Natural killer cell (primary cell): Measurements from ENCODE around the gene MSI2. TPM values are rescaled to one million over a fixed set of nuclear protein-coding genes. Genes with fewer than 3 reads are reported as not detected.
A peak's percentile ranks its signal among the peaks of the same experiment; 100 is the strongest.

ENCODE experiments used
- ATAC-seq, 3 donors: fragments of 150-1000 bp in 2 of 3; fragments of 200-7000 bp in 1 of 3; cut with Tn5 transposase; 1 replicate in 1 of 3; 2 replicates in 2 of 3; pipeline ENCODE4 v1.10.0; 2021; ENCODE audit warnings: mild to moderate bottlenecking in 2 of 3, moderate library complexity in 2 of 3
- DNase-seq, 2 donors: peaks; one replicate each; pipeline versions ENCODE4 v3.0.0 to v3.0.0-alpha.2; 2013 to 2021; ENCODE audit warnings: mixed read lengths in 1 of 2
- H3K27ac ChIP-seq: one replicate; pipeline ENCODE4 v1.5.1; 2013; ENCODE audit warnings: mild to moderate bottlenecking, low read length
- H3K27me3 ChIP-seq: one replicate; pipeline ENCODE4 v1.6.1; 2013; ENCODE audit warnings: low read length; ENCODE audit not compliant: control insufficient read depth, insufficient read depth
- H3K36me3 ChIP-seq: one replicate; pipeline ENCODE4 v1.6.1; 2013; ENCODE audit warnings: low read length; ENCODE audit not compliant: control insufficient read depth, insufficient read depth
- H3K4me1 ChIP-seq: one replicate; pipeline ENCODE4 v1.6.1; 2013; ENCODE audit warnings: low read length; ENCODE audit not compliant: control insufficient read depth, insufficient read depth
- H3K4me3 ChIP-seq: one replicate; pipeline ENCODE4 v1.5.1; 2013; ENCODE audit warnings: low read length
- H3K9me3 ChIP-seq: one replicate; pipeline ENCODE4 v1.6.1; 2013; ENCODE audit warnings: low read length; ENCODE audit not compliant: control insufficient read depth, insufficient read depth
- H3K27ac Mint-ChIP-seq, 2 donors: one replicate each; pipeline ENCODE4 v1.8.0; 2022; ENCODE audit warnings: mild to moderate bottlenecking in 2 of 2, mixed read lengths in 2 of 2, moderate library complexity in 1 of 2
- H3K27me3 Mint-ChIP-seq, 2 donors: one replicate each; pipeline ENCODE4 v1.8.0; 2022; ENCODE audit warnings: low read depth in 2 of 2, mixed read lengths in 2 of 2
- H3K36me3 Mint-ChIP-seq: one replicate; pipeline ENCODE4 v1.8.0; 2022; ENCODE audit warnings: mixed read lengths
- H3K4me1 Mint-ChIP-seq, 2 donors: one replicate each; pipeline ENCODE4 v1.8.0; 2022; ENCODE audit warnings: mixed read lengths in 2 of 2
- H3K4me3 Mint-ChIP-seq: one replicate; pipeline ENCODE4 v1.8.0; 2022; ENCODE audit warnings: mild to moderate bottlenecking, moderate library complexity, mixed read lengths
- H3K9me3 Mint-ChIP-seq, 2 donors: one replicate each; pipeline ENCODE4 v1.8.0; 2022; ENCODE audit warnings: mixed read lengths in 2 of 2
- WGBS: methylation state at CpG from one replicate; pipeline ENCODE4 v1.1.7; 2013; ENCODE audit warnings: missing lambda C conversion rate; ENCODE audit not compliant: insufficient coverage; 5-methylcytosine and 5-hydroxymethylcytosine counted together
- intact Hi-C: fragments of 100-400 bp; cut with micrococcal nuclease; formaldehyde crosslinking; loops from one replicate; pipeline ENCODE4 v1.14.2; 2022
- total RNA-seq, 4 donors: library from RNA; stranded (reverse); fragments of 120-200 nt in 1 of 4; gene quantifications; one replicate each; pipeline versions ENCODE4 v1.2.3 to v1.2.4, GENCODE V29; 2013 to 2022
- TF ChIP-seq, protein P1 (sequence below): fragments of 200-600 bp; IDR thresholded peaks from one replicate; pipeline ENCODE4 v1.8.0; 2022; ENCODE audit warnings: antibody characterized with exemption

The MSI2 gene
- total RNA-seq, 3 donors from 2014 or later (not counting 1 experiment from before 2014, with no cell fraction given): 95.5 to 145 (median 96.8) TPM

DNA sequence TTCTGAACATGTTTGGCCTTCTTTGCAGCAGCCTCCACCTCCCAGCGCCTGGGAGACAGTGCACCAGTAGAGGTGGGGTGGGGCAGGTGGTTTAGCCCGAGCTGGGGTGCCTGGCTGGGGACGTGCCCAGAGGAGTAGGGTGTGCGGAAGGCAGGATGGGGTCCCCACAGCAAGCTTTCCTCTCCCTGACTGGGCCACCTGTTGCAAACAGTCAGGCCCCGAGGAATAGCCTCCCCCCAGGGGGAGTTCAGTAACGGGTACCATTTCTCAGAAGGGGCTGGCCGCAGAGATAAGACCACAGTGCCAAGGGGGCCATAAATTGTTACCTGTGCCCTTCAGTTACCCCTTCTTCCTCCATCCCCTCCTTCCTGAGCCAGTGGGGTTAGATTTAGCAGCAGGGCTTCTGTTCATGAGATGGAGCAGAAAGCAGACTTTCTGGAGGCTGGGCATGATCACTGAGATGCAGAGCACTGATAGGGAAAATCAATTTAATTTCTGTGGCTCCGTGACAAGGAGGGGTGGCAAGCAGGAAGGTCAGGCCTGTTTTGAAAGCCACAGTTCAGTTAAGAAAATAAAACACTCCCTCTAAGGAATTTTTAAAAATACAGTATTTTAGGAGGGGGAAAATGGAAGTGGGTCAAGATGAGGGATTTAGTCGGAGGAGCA, 181.9 kb downstream of the MSI2 start:
- Histone ChIP-seq H3K4me1 (peaks cover 24% of the 10 kb centered on the region), H3K27ac (no peak overlapping the region), H3K27me3 (no peaks in the 10 kb centered on the region), H3K9me3 (no peaks in the 10 kb centered on the region), H3K36me3 (no peaks in the 10 kb centered on the region), H3K4me3 (no peak overlapping the region)
- 57% methylated on average over 9 of the region's 9 CpGs for WGBS
- DNase-seq (no peak), ATAC-seq (no peak)
- Mint-ChIP-seq H3K27me3 (peaks cover 26 to 71% of the 10 kb centered on the region in 2 donors), H3K27ac (no peak overlapping the region), H3K9me3 (no peaks in the 10 kb centered on the region), H3K4me1 (peaks cover 36 to 60% of the 10 kb centered on the region in 2 donors), H3K36me3 (no peaks in the 10 kb centered on the region), H3K4me3 (no peak overlapping the region)
- TF ChIP-seq, protein P1, sequence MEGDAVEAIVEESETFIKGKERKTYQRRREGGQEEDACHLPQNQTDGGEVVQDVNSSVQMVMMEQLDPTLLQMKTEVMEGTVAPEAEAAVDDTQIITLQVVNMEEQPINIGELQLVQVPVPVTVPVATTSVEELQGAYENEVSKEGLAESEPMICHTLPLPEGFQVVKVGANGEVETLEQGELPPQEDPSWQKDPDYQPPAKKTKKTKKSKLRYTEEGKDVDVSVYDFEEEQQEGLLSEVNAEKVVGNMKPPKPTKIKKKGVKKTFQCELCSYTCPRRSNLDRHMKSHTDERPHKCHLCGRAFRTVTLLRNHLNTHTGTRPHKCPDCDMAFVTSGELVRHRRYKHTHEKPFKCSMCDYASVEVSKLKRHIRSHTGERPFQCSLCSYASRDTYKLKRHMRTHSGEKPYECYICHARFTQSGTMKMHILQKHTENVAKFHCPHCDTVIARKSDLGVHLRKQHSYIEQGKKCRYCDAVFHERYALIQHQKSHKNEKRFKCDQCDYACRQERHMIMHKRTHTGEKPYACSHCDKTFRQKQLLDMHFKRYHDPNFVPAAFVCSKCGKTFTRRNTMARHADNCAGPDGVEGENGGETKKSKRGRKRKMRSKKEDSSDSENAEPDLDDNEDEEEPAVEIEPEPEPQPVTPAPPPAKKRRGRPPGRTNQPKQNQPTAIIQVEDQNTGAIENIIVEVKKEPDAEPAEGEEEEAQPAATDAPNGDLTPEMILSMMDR: no peak
- intact Hi-C loops: no loop called here

DNA sequence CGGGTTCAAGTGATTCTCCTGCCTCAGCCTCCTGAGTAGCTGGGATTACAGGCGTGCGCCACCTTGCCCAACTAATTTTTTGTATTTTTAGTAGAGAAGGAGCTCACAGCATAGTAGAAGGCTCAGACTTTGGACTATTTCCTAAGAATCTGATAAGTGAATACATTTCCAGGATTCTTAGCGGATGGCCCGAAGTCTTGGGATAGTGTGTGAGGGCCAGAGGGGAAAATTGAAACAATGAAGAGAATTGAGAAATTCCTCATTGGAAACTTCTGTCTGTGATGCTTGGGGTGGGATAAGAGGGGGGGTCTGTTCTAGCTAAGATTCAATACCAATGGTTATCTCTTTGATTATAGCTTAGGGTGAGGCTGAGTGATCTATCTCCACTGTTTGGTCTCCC, 183.3 kb downstream of the MSI2 start:
- no peaks in the 10 kb centered on the region for H3K9me3 Mint-ChIP-seq
- H3K27ac Mint-ChIP-seq: peak overlapping the region in 1 of 2 donors; percentile 43
- H3K27me3 ChIP-seq: no peaks in the 10 kb centered on the region
- no peaks in the 10 kb centered on the region for H3K36me3 ChIP-seq
- no peaks in the 10 kb centered on the region for H3K9me3 ChIP-seq
- peaks cover 30 to 73% of the 10 kb centered on the region in 2 donors for H3K27me3 Mint-ChIP-seq
- peaks cover 39 to 62% of the 10 kb centered on the region in 2 donors for H3K4me1 Mint-ChIP-seq
- no peak overlapping the region for H3K4me3 ChIP-seq
- TF ChIP-seq, protein P1: no peak
- ATAC-seq: no peak
- intact Hi-C loops: no loop called here
- H3K4me1 ChIP-seq: peaks cover 32% of the 10 kb centered on the region
- H3K27ac ChIP-seq: no peak overlapping the region
- H3K36me3 Mint-ChIP-seq: no peaks in the 10 kb centered on the region
- WGBS: 96% methylated on average over 5 of the region's 5 CpGs
- H3K4me3 Mint-ChIP-seq: no peak overlapping the region
- DNase-seq: no peak

DNA sequence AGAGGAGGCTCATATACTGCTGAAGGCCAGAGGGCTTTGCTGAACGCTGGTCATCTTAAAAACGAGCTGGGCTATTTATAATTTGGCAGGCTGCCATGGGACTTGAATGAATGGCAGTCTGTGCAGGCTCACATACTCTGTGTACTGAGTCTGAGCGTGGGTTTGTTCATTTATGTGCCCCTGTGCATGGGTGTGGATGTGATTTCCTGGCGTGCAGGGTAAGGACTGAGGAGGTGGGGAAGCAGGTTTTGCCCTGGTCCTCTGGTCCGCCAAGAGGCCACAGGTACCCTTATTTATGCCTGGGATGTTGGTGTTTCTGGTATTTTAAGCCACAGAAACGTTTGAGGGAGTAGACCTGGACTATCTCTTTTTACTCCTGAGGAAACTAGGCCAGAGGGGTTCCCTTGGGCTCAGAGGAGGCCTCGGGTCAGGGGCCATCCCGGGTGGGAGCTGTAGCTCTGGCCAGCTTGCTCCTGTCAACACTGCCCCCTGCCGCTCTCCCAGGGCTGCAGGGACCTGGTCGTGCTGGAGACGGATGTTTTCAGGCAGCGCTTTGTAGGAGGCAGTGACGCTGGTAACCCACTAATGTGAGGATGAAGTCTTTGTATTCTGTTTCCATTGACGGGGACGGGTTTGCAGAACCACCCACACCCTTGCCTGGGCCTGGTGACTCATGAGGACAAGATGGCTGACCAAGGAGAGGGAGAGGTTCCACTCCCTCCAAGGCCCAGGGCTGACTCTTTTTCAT, 184.4 kb downstream of the MSI2 start:
- intact Hi-C loops: no loop called here
- ATAC-seq: peak; percentile 63 to 81 (median 65)
- Mint-ChIP-seq H3K9me3 (no peaks in the 10 kb centered on the region), H3K36me3 (no peaks in the 10 kb centered on the region), H3K4me1 (peaks cover 41 to 70% of the 10 kb centered on the region in 2 donors), H3K4me3 (no peak overlapping the region), H3K27me3 (peaks cover 38 to 83% of the 10 kb centered on the region in 2 donors), H3K27ac (peak overlapping the region in 1 of 2 donors; percentile 43)
- 39% methylated on average over 15 of the region's 15 CpGs for WGBS
- Histone ChIP-seq H3K27me3 (no peaks in the 10 kb centered on the region), H3K36me3 (no peaks in the 10 kb centered on the region), H3K4me3 (no peak overlapping the region), H3K4me1 (peaks cover 35% of the 10 kb centered on the region), H3K27ac (no peak overlapping the region), H3K9me3 (no peaks in the 10 kb centered on the region)
- TF ChIP-seq, protein P1: no peak
- DNase-seq: peak; percentile 20 to 74
